Colonic mucosa (tissue), 4 donors: ENCODE data around the gene RSU1. TPM values are rescaled to one million over a fixed set of nuclear protein-coding genes. Genes with fewer than 3 reads are reported as not detected.

Source experiments
- DNase-seq: peaks from one replicate; pipeline ENCODE4 v3.0.0-alpha.2; 2020
- H3K27ac ChIP-seq: fragments of 200-600 bp; one replicate; pipeline ENCODE4 v1.8.0; 2021
- H3K27me3 ChIP-seq: fragments of 200-600 bp; one replicate; pipeline ENCODE4 v1.8.0; 2021
- H3K36me3 ChIP-seq: fragments of 200-600 bp; one replicate; pipeline ENCODE4 v1.8.0; 2021
- H3K4me1 ChIP-seq: fragments of 200-600 bp; one replicate; pipeline ENCODE4 v1.8.0; 2021; ENCODE audit warnings: mild to moderate bottlenecking
- H3K4me3 ChIP-seq: fragments of 200-600 bp; one replicate; pipeline ENCODE4 v1.8.0; 2021
- H3K9ac ChIP-seq, 2 donors: one replicate each; pipeline ENCODE4 v1.7.0; 2013; ENCODE audit warnings: control low read depth in 2 of 2, low read depth in 2 of 2, low read length in 2 of 2
- H3K9me3 ChIP-seq: fragments of 200-600 bp; one replicate; pipeline ENCODE4 v1.8.0; 2021
- intact Hi-C: fragments of 100-400 bp; cut with DNase I; formaldehyde crosslinking; loops from one replicate; pipeline ENCODE4 v1.14.1; 2022
- total RNA-seq, 2 donors: library from RNA; stranded (reverse); fragmentation: NEBNext Ultra II Directional in 1 of 2; extraction: Animal tissue kit (Norgen Biotek cat#: 25700) in 1 of 2; gene quantifications; one replicate each; pipeline ENCODE4 v1.2.1, GENCODE V29; 2021
- TF ChIP-seq, protein P1 (sequence below): fragments of 200-600 bp; IDR thresholded peaks from one replicate; pipeline ENCODE4 v1.8.0; 2022; ENCODE audit warnings: antibody characterized with exemption, mild to moderate bottlenecking
- donor health status: healthy.
- donor health status: DM: no; HTN: no; CAD: no.
- donor health status: DM: no; HTN: no; CAD: no.

Gene RSU1
- total RNA-seq, 2 donors from 2014 or later = 44.3 to 82.9 TPM

DNA sequence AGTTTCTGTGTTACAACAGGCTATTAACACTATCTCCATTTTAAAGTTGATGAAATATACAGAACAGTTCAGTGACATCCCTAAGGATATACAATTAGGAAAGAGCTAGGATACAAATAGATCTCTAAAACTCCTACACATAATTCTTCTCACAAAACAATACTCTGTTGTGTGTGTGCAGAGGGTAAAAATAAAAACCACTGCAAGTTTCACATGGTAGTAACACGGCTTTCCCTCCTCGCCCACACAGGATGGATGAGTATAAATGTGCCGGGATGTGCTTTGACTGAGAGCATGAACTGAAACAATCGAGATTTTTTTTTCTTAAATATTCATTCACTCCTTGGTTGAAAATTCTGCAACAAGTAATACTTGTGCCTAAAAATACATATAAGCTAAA lies 164.0 kb downstream of the RSU1 start:
- intact Hi-C loops = no loop called here
- no peak overlapping the region for H3K27ac ChIP-seq
- TF ChIP-seq, protein P1, sequence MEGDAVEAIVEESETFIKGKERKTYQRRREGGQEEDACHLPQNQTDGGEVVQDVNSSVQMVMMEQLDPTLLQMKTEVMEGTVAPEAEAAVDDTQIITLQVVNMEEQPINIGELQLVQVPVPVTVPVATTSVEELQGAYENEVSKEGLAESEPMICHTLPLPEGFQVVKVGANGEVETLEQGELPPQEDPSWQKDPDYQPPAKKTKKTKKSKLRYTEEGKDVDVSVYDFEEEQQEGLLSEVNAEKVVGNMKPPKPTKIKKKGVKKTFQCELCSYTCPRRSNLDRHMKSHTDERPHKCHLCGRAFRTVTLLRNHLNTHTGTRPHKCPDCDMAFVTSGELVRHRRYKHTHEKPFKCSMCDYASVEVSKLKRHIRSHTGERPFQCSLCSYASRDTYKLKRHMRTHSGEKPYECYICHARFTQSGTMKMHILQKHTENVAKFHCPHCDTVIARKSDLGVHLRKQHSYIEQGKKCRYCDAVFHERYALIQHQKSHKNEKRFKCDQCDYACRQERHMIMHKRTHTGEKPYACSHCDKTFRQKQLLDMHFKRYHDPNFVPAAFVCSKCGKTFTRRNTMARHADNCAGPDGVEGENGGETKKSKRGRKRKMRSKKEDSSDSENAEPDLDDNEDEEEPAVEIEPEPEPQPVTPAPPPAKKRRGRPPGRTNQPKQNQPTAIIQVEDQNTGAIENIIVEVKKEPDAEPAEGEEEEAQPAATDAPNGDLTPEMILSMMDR = no peak
- DNase-seq = no peak
- no peaks in the 10 kb centered on the region for H3K9me3 ChIP-seq
- no peak overlapping the region for H3K9ac ChIP-seq
- H3K4me3 ChIP-seq = no peak overlapping the region
- H3K4me1 ChIP-seq = no peaks in the 10 kb centered on the region
- no peaks in the 10 kb centered on the region for H3K27me3 ChIP-seq
- H3K36me3 ChIP-seq = no peaks in the 10 kb centered on the region

DNA sequence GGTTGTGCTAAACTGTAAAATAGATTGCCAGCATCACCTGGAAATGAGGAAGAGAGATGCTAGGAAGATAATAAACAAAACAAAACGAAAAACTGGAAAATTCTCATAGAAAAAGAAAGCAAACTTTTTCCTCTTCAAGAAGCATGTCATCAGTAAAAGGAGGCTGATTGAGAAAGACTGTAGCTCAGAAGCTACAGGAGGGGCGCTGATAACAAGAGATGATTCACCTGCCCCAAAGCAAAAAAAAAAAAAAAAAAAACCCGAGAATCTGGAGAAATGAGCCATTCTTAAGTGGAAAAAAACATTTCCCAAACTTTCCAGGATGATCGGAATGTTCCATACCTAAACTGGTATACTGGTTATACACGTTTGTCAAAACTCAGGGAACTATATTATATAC lies 165.1 kb downstream of the RSU1 start:
- no peak overlapping the region for H3K27ac ChIP-seq
- H3K4me1 ChIP-seq = no peaks in the 10 kb centered on the region
- no peaks in the 10 kb centered on the region for H3K36me3 ChIP-seq
- no peaks in the 10 kb centered on the region for H3K27me3 ChIP-seq
- no peak overlapping the region for H3K9ac ChIP-seq
- intact Hi-C loops = no loop called here
- H3K4me3 ChIP-seq = no peak overlapping the region
- TF ChIP-seq, protein P1 = no peak
- no peaks in the 10 kb centered on the region for H3K9me3 ChIP-seq
- DNase-seq = no peak

DNA sequence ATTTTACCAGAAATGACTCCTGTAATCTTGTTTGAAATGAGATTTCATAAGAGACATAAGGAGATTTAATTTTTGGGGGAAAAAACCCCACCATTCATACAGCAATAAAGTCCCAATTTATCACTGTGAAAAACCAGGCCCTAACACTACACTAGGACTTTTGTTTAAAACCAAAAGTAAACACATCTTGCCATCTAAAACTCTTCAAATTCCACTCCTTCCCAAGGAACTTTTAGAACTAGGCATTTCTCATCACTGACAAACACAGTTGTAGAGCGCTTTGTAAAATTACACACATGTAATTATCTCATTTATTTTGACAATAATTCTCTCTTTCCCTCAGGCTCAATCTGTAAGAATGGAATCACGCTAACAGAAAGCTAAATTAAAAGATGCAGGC lies 167.5 kb downstream of the RSU1 start:
- no peak for DNase-seq
- Histone ChIP-seq H3K4me1 (no peaks in the 10 kb centered on the region), H3K9me3 (no peaks in the 10 kb centered on the region), H3K9ac (no peak overlapping the region), H3K27ac (no peak overlapping the region), H3K27me3 (no peaks in the 10 kb centered on the region), H3K4me3 (no peak overlapping the region), H3K36me3 (no peaks in the 10 kb centered on the region)
- TF ChIP-seq, protein P1 = no peak
- intact Hi-C loops = no loop called here

DNA sequence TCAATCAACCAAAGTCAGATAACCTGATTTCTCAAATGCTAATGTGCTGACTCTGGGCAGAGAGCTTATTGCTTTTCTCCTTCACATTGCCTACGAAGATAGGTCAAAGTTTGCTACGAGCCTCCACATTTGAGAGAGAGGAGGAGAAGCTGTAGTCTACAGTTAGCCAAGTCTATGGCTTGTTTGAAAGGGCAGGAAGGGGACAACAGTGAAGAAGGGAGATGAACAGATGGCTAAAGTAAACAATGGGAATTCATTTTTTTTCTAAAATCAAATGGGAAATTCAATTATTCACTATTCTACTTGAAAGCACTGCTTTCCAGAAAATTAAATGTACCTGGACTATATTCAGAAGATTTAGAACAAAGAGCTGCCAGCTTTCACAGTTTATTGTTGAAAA lies 168.9 kb downstream of the RSU1 start:
- intact Hi-C loops = no loop called here
- H3K36me3 ChIP-seq = no peaks in the 10 kb centered on the region
- no peak overlapping the region for H3K9ac ChIP-seq
- H3K27ac ChIP-seq = no peak overlapping the region
- H3K4me3 ChIP-seq = no peak overlapping the region
- H3K4me1 ChIP-seq = no peaks in the 10 kb centered on the region
- H3K27me3 ChIP-seq = no peaks in the 10 kb centered on the region
- DNase-seq = no peak
- H3K9me3 ChIP-seq = no peaks in the 10 kb centered on the region
- TF ChIP-seq, protein P1 = no peak

DNA sequence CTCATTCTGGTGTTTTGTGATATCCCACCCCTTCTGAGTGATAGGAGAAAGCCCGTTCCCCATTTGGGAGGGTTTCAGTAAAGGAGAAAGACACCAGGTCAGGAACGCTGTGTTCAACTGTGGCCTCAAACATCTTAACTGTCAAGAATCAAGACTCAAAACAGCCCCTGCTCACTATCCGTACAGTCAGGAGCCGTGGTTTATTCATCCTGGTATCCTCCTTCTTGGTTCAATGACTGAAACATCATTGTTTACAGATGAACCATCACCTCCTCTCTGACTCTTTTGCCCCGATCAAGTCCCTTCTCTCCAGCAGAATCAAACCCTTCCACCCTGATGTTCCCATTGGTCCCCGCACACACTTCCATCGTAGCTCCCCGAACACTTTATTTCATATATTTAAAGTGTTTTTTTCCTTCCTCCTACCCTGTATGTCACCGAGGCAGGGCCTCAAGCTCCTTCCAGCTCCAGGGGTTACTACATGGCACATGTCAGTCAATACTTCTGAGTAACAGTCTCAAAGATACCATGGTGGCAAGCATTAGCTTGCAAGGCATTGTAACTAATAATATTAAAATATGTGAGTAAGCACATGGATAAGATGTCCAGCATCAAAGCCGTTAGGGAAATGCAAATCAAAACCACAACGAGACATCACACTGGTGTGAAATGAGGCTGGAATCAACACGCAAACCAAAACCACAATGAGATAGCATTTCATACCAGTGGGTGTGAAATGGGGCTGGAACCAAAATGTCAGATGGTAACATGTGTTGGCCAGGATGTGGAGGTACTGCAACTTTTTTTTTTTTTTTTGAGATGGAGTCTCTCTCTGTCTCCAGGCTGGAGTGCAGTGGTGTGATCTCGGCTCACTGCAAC lies 170.8 kb downstream of the RSU1 start:
- TF ChIP-seq, protein P1 = no peak
- Histone ChIP-seq H3K4me1 (no peaks in the 10 kb centered on the region), H3K36me3 (no peaks in the 10 kb centered on the region), H3K4me3 (no peak overlapping the region), H3K9ac (no peak overlapping the region), H3K9me3 (no peaks in the 10 kb centered on the region), H3K27ac (no peak overlapping the region), H3K27me3 (no peaks in the 10 kb centered on the region)
- intact Hi-C loops = no loop called here
- no peak for DNase-seq
